Raji (cell line): ENCODE results near the gene ZBTB40.
A peak's percentile ranks its signal among the peaks of the same experiment; 100 is the strongest.

Experiments used
- POLR2A ChIP-seq: IDR thresholded peaks from 2 replicates; pipeline ENCODE4 v1.6.1; 2011; ENCODE audit warnings: low read depth, low read length, control low read depth; ENCODE audit not compliant: insufficient read depth

The ZBTB40 gene

DNA sequence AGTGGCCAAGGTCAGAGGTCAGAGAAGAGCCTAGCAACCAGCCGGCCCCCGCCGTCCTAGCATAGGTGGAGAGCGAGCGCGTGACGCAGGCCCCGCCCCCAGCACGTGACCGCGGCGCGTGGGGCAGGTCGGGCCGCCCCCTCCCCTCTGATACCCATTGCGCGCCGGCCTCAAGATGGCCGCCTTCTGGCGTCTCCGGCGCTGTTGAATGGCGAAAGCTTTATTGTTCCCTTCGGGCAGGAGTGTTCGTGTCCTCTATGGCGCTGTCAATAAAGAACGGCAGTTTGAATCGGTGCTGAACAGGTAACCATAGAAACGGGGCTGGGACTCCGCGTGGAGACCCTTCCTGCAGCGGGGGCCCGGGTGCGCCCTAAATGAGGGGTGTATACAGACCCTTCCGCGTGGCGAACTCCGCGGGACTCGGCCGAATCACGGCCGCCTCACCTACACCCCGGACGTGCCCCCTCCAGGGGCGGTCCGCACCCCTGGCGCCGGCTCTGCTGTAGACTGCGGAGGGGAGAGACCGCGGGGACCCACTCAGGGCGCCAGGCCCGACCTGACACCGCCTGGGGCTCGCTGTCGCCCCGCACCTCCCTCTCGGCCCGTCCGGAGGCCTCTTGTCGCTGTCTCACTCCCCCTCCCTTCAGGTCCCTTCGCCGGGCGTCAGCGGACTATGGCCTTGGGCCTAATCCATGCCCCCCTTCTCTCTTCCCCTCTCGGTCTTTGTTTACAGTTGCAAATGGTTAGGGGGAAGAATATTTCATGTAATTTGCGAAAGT lies at the start of gene ZBTB40:
TSS of gene ZBTB40 (plus strand) at position 150 of the 779 bp plus-strand sequence. CDS start 38,098 bp downstream, outside the sequence.
- TF ChIP-seq POLR2A = peak; percentile 62

DNA sequence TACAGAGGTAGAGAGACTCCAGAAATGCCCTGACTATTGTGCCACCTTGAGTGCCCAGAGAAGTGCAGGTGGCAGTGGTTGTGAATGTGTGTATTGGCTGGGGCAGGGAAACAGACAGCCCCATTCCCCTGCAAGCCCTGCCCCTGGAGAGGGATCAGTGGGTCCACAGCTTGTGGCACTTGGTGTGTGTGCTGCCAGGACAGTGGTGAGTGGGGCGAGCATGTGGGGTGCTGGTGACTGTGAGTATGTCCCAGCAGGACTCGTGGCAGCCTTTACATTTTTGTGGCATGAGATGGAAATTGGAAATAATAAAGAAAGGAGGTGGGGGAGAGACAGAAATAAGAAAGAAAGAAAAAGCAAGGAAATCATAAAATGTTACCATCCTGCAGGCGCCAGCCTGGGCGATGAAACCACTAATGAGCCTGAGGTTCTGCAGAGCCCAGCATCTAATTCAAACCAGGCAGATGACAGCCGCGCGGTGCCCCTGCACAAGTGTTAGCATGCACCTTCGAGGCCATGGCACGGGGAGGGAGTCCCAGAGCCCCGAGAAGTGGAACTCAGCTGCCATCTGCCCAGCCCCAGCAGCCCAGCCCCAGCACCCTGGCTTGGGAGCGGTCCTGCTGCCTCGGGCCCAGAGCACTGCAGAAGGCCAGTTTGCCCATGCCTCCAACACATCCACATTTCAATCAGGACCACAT lies 49.1 kb upstream of the ZBTB40 start:
- TF ChIP-seq POLR2A = no peak

DNA sequence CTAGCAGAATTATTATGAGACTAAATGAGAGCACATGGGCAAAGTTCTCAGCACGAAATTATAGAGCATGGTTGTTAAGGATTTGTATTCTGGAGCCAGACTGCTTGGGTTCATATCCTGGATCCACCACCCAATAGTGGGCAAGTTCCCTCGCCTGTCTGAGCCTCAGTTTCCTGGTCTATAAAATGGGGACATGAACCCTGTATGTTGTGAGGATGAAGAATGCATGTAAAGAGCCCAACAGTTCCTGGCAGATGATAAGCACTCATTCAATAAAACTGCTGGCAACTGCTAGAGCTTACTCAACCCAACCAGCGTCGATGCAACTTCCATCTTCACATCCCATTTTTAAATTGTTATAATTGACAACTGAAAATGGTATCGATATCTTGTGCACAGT lies 47.2 kb upstream of the ZBTB40 start:
- TF ChIP-seq POLR2A = no peak

DNA sequence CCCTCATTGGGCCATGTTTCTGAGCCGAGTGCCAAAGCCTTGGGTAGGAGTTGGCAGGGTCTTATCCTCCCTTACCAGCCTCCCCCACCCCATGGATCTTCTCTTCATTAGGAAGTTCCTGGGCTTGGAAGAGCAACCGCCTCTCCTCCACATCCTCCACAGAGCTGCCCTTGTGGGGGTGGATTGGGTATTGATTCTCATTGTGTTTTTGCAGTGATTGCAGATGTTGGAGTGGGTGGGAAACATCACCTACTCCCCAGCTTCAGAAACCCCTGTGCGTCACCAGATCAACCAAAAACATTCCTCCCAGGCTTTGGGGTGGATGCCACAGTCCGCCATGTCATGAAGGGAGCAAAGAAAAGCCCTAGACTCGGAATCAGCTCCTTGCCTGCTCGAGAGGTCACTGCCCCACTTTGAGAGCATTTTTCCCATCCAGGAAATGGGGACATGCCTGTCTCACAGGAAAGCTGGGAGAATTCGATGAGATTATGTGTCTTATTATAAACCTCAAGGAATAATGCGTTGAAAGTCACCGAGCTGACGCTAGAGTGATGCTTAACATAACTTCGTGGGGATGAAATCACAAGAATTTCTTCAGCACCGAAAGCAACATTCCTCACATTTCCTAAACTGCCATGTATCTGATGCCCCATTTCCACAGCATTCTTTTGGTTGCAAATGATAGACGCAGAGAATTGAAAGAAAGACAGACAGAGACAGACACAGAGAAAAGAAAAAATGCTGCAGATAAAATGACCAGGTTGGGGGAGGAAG lies 44.7 kb upstream of the ZBTB40 start:
- TF ChIP-seq POLR2A = no peak

GRCh38 chr1:22408230-22408629 lies 43.4 kb upstream of the ZBTB40 start:
- TF ChIP-seq POLR2A = no peak

GRCh38 chr1:22410401-22410800 lies 41.2 kb upstream of the ZBTB40 start:
- TF ChIP-seq POLR2A = no peak

- TF ChIP-seq POLR2A = no peak
These were observed 40.6 kb upstream of the ZBTB40 start for GRCh38 chr1:22410928-22411495.

GRCh38 chr1:22411589-22411988 lies 40.1 kb upstream of the ZBTB40 start:
- TF ChIP-seq POLR2A = no peak

DNA sequence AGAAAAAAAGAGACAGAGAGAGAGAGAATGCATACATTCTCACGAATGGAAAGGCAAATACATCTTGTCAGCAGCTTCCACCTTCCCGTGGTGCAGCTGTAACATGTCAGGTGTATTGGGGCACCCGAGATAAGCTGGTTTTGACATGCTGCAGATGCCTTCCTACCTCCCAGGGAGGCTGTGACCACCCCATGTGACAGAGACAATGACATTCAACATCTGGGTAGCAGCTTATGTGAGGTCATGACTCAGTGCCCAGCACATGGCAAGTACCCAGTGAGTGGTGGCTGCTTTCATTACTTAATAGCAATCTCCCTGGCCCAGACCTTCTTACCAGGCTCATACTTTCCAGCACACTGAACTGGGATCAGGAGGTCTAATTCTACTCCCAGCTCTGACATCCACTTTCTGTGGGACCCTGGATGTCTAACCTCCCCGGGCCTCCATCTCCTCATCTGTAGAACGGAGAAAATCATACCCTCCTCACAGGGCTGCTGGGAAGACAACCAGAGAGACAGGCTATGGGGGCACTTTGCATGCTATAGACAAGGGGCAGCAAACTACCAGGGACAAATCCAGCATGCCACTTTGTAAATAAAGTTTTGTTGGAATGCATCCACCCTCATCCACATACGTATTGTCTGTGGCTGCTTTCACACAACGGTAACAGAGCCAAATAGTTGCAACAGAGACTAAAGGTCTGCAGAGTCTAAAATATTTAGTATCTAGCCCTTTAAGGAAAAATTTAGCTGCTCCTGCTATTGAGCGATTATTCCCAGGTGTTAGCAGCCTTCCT lies 38.5 kb upstream of the ZBTB40 start:
- TF ChIP-seq POLR2A = no peak

- TF ChIP-seq POLR2A = no peak
These were observed 37.9 kb upstream of the ZBTB40 start for GRCh38 chr1:22413799-22414198.

GRCh38 chr1:22414244-22414751 lies 37.4 kb upstream of the ZBTB40 start:
- no peak for TF ChIP-seq POLR2A

DNA sequence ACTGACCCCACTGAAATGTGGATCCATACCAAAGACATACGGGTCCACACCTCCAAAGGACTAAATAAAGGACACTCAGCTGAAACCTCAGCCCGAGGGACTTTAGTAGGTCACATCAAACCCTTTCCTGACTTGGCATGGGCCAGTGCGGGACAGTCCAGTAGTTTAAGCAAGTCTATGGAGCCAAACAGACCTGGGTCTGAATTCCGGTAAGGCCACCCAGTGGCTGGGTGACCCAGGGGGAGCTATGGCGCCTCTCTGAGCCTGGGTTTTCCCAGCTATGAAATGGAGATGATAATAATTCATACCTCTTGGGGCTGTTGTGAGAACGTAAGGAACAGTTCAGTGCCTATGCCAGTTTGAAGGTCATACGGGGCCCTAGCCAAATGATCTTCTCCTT lies 36.2 kb upstream of the ZBTB40 start:
- no peak for TF ChIP-seq POLR2A

DNA sequence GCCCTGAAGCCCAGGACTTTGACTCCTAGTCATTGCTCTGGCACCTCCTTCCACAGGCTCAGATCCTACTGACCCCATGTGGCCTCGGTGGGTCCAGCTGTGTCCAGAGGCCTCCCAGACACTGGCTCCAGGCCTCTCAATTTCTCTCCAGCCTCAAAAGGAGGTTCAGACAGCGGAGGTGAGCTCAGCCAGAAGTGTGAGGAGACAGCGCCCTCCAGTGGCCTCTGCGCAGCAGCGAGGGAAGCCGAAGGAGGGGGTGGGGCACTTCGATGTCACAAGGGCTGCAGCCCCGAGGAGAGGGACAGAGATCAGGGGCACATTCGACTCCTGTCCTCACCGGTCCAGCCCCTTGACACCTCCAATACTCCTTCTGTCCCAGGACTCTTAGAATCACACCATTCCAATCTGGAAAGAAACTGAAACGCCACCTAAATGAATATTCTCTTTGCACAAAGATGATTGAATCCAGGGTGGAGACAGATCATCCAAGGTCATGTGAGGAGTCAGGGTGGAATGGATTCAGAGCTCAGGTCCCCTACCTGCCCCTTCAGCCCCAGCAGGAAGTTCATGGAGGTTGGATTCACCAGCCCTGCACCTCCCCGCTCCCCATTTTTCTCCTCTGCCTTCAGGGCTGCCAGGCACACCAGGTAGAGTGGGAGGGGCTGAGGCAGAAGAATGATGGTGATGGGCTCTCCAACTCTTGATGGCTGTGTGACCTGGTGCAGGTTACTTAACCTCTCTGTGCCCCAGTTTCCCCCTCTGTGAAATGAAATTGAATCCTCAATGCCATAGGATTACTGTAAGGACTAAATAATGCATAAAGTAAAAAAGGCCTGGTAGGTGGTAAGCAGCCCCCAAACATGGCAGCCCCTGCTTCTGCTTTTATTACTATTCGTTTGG lies 34.8 kb upstream of the ZBTB40 start:
- no peak for TF ChIP-seq POLR2A
